ENCODE data around the gene BTBD16. TPM values are rescaled to one million over a fixed set of nuclear protein-coding genes. Genes with fewer than 3 reads are reported as not detected.

The BTBD16 gene
- total RNA-seq, 1 experiment from 2014 or later, result 0.35 TPM

DNA sequence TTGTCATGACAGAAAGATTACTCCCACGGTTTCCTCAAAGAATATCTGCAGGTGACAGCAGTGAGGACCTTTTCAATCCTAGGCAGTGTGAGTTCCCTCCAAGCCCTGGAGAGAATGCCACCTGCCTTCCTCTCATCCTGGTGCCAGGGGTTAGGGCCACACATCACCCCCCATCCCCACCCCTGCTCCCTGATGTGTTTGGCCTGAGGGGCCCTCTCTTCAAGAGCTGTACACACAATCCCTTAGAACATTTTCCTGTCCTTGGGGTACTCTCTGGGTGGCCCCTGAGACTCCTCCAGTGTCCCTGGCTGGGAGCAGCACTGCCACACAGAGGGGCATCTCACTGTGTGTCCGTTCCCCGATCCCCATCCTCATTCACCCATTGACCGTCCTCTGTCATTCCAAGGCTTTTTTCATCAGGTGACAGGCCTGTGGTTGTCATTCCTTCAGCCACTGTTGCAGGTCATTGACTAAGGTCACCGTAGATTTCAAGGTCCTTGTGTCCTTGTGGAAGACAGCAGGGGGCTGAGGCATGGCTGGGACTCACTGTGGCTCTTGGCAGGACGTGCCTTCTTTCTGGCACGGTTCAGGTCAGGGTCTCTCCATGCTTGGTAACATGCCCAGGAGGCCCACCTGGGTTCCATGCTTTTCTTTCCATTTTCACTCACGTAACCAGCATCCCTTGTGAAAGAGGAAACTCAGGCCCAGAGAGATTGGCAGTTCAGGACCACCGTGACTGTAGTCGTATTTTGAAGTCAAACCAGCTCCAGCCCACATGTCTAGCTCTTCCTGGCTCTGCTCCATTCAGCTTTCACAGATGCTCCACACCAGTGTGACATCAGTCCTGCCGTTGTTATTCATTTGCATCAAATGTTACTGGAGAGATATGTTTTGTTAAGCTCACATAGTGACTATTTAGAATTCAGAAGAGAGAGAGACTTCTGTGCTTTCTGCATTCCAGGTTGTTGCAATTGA lies 26.8 kb upstream of the BTBD16 start:
- CTCF ChIA-PET, result no interaction called here
- BruUV-seq (replicated peaks), result no TSS peak
- Mint-ChIP-seq H3K27ac (ENCODE audit: unreplicated experiment) (no peak overlapping the region), H3K4me1 (ENCODE audit: low read depth, unreplicated experiment) (no peaks in the 10 kb centered on the region), H3K9me3 (ENCODE audit: low read depth, unreplicated experiment) (no peaks in the 10 kb centered on the region), H3K27me3 (ENCODE audit: unreplicated experiment) (no peaks in the 10 kb centered on the region), H3K36me3 (ENCODE audit: insufficient read depth, unreplicated experiment) (peaks cover 5% of the 10 kb centered on the region), H3K4me3 (ENCODE audit: low read depth, unreplicated experiment) (no peak overlapping the region)
- TF ChIP-seq CTCF (IDR thresholded peaks at IDR 0.05; ENCODE audit: unreplicated experiment), result no peak
- no peak for DNase-seq
- intact Hi-C loops (cut with micrococcal nuclease; ENCODE audit: unreplicated experiment), result no loop called here

DNA sequence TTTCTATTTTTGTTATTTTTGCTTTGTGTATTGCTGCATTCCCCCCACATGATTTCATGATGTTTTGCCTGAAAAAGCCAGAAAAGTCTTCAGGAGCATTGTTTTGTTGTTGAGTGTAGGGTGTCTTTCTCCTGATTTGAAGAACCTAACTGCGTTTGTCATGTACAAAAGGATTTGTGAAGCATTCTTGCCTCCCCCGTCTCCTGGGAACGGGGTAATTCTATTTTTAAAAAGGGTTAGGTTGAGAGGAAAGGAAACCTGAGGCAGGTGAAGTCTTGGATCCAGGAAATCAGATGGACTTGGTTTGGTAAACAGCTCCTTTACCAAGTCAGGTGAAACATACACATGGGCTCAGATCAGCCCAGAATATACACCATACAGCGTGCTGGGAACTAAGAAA lies 26.0 kb upstream of the BTBD16 start:
- DNase-seq, result no peak
- no peaks in the 10 kb centered on the region for H3K9me3 Mint-ChIP-seq (ENCODE audit: low read depth, unreplicated experiment)
- no peak overlapping the region for H3K27ac Mint-ChIP-seq (ENCODE audit: unreplicated experiment)
- no peaks in the 10 kb centered on the region for H3K4me1 Mint-ChIP-seq (ENCODE audit: low read depth, unreplicated experiment)
- intact Hi-C loops (cut with micrococcal nuclease; ENCODE audit: unreplicated experiment), result no loop called here
- H3K4me3 Mint-ChIP-seq (ENCODE audit: low read depth, unreplicated experiment), result no peak overlapping the region
- TF ChIP-seq CTCF (IDR thresholded peaks at IDR 0.05; ENCODE audit: unreplicated experiment), result no peak
- BruUV-seq (replicated peaks), result no TSS peak
- no peaks in the 10 kb centered on the region for H3K27me3 Mint-ChIP-seq (ENCODE audit: unreplicated experiment)
- peaks cover 5% of the 10 kb centered on the region for H3K36me3 Mint-ChIP-seq (ENCODE audit: insufficient read depth, unreplicated experiment)
- CTCF ChIA-PET, result no interaction called here

GRCh38 chr10:122245897-122246296 lies 25.2 kb upstream of the BTBD16 start:
- BruUV-seq (replicated peaks), result no TSS peak
- Mint-ChIP-seq H3K9me3 (ENCODE audit: low read depth, unreplicated experiment) (no peaks in the 10 kb centered on the region), H3K36me3 (ENCODE audit: insufficient read depth, unreplicated experiment) (peaks cover 5% of the 10 kb centered on the region), H3K27ac (ENCODE audit: unreplicated experiment) (no peak overlapping the region), H3K27me3 (ENCODE audit: unreplicated experiment) (no peaks in the 10 kb centered on the region), H3K4me3 (ENCODE audit: low read depth, unreplicated experiment) (no peak overlapping the region), H3K4me1 (ENCODE audit: low read depth, unreplicated experiment) (no peaks in the 10 kb centered on the region)
- DNase-seq, result no peak
- TF ChIP-seq CTCF (IDR thresholded peaks at IDR 0.05; ENCODE audit: unreplicated experiment), result no peak
- intact Hi-C loops (cut with micrococcal nuclease; ENCODE audit: unreplicated experiment), result no loop called here
- CTCF ChIA-PET, result no interaction called here

GRCh38 chr10:122246830-122247520 lies 24.1 kb upstream of the BTBD16 start:
- Mint-ChIP-seq H3K36me3 (ENCODE audit: insufficient read depth, unreplicated experiment) (peaks cover 5% of the 10 kb centered on the region), H3K9me3 (ENCODE audit: low read depth, unreplicated experiment) (no peaks in the 10 kb centered on the region), H3K27me3 (ENCODE audit: unreplicated experiment) (no peaks in the 10 kb centered on the region), H3K4me1 (ENCODE audit: low read depth, unreplicated experiment) (no peaks in the 10 kb centered on the region), H3K4me3 (ENCODE audit: low read depth, unreplicated experiment) (no peak overlapping the region), H3K27ac (ENCODE audit: unreplicated experiment) (no peak overlapping the region)
- BruUV-seq (replicated peaks), result no TSS peak
- no peak for TF ChIP-seq CTCF (IDR thresholded peaks at IDR 0.05; ENCODE audit: unreplicated experiment)
- intact Hi-C loops (cut with micrococcal nuclease; ENCODE audit: unreplicated experiment), result no loop called here
- CTCF ChIA-PET, result no interaction called here
- no peak for DNase-seq

Data from Calu3 (cell line).